IMR-90 (cell line): ENCODE data around the gene HSD3B1. TPM values are rescaled to one million over a fixed set of nuclear protein-coding genes. Genes with fewer than 3 reads are reported as not detected.

Experiments used
- ATAC-seq: fragments of 200-7000 bp; cut with Tn5 transposase; 2 replicates; pipeline ENCODE4 v1.9.1; 2020; ENCODE audit warnings: low read depth, mild to moderate bottlenecking, moderate library complexity
- BruUV-seq: library from RNA; stranded (reverse); fragments of 400-500 nt; replicated peaks from 2 replicates; lab custom pipeline; 2021; lab: Mats Ljungman, UMichigan
- CTCF ChIA-PET: fragments of 300-600 bp; formaldehyde crosslinking; extraction: SDS; loops from one replicate; lab custom pipeline; 2021; ENCODE audit warnings: antibody characterized with exemption; lab: Yijun Ruan, JAX
- POLR2A ChIA-PET: fragments of 300-600 bp; sonication (Branson Sonifier 250); formaldehyde crosslinking; loops from one replicate; lab custom pipeline; 2022; ENCODE audit warnings: antibody characterized with exemption; ENCODE audit not compliant: unreplicated experiment; lab: Charles Lee
- DNase-seq: peaks from one replicate; pipeline ENCODE4 v3.0.0; 2013
- H2AFZ ChIP-seq: replicated peaks from 2 replicates; pipeline ENCODE3; 2013; ENCODE audit warnings: low read length, mild to moderate bottlenecking; ENCODE audit not compliant: poor library complexity
- H2AK5ac ChIP-seq: 2 replicates; pipeline ENCODE4 v1.6.1; 2013; ENCODE audit warnings: low read depth, low read length, inconsistent platforms
- H2AK9ac ChIP-seq: replicated peaks from 2 replicates; pipeline ENCODE3; 2013; ENCODE audit warnings: mild to moderate bottlenecking, low read depth, low read length, moderate library complexity; ENCODE audit not compliant: poor library complexity
- H2BK120ac ChIP-seq: 2 replicates; pipeline ENCODE4 v1.6.1; 2013; ENCODE audit warnings: low read depth, low read length, inconsistent platforms
- H2BK15ac ChIP-seq: 3 replicates; pipeline ENCODE4 v1.6.1; 2013; ENCODE audit warnings: low read depth, low read length, inconsistent platforms
- H2BK20ac ChIP-seq: 2 replicates; pipeline ENCODE4 v1.6.1; 2013; ENCODE audit warnings: low read depth, mild to moderate bottlenecking, inconsistent platforms, low read length, moderate library complexity
- H2BK5ac ChIP-seq: 2 replicates; pipeline ENCODE4 v1.6.1; 2013; ENCODE audit warnings: mild to moderate bottlenecking, low read depth, low read length, inconsistent platforms; ENCODE audit not compliant: poor library complexity, severe bottlenecking
- H3K14ac ChIP-seq: replicated peaks from 2 replicates; pipeline ENCODE4 v1.6.1; 2013; ENCODE audit warnings: low read depth, low read length, inconsistent platforms
- H3K18ac ChIP-seq: 2 replicates; pipeline ENCODE4 v1.6.1; 2013; ENCODE audit warnings: low read depth, low read length, control low read depth
- H3K23ac ChIP-seq: 2 replicates; pipeline ENCODE4 v1.6.1; 2013; ENCODE audit warnings: low read depth, low read length, inconsistent platforms
- H3K27ac ChIP-seq: 2 replicates; pipeline ENCODE4 v1.5.1; 2013; ENCODE audit warnings: mild to moderate bottlenecking, control low read depth, low read length; ENCODE audit not compliant: insufficient read depth
- H3K27me3 ChIP-seq: 2 replicates; pipeline ENCODE4 v1.6.1; 2013; ENCODE audit warnings: low read length; ENCODE audit not compliant: control insufficient read depth, insufficient read depth
- H3K36me3 ChIP-seq: 2 replicates; pipeline ENCODE4 v1.6.1; 2013; ENCODE audit warnings: low read length, mixed read lengths; ENCODE audit not compliant: control insufficient read depth, insufficient read depth
- H3K4ac ChIP-seq: 2 replicates; pipeline ENCODE4 v1.6.1; 2013; ENCODE audit warnings: low read depth, low read length, inconsistent platforms
- H3K4me1 ChIP-seq: 2 replicates; pipeline ENCODE4 v1.6.1; 2013; ENCODE audit warnings: low read length, mixed read lengths; ENCODE audit not compliant: control insufficient read depth, insufficient read depth
- H3K4me2 ChIP-seq: 2 replicates; pipeline ENCODE4 v1.6.1; 2013; ENCODE audit warnings: low read depth, mild to moderate bottlenecking, control low read depth, low read length, moderate library complexity
- H3K4me3 ChIP-seq: 2 replicates; pipeline ENCODE4 v1.5.1; 2013; ENCODE audit warnings: low read depth, mild to moderate bottlenecking, control low read depth, low read length, moderate library complexity; ENCODE audit not compliant: insufficient read depth
- H3K56ac ChIP-seq: 2 replicates; pipeline ENCODE4 v1.6.1; 2013; ENCODE audit warnings: low read length, inconsistent platforms; ENCODE audit not compliant: insufficient read depth; ENCODE audit errors: extremely low read depth
- H3K79me1 ChIP-seq, 2 experiments: 2 replicates each; pipeline ENCODE4 v1.6.1; 2013; ENCODE audit warnings: low read length in 2 of 2, inconsistent platforms in 1 of 2, low read depth in 1 of 2
- H3K9ac ChIP-seq: 2 replicates; pipeline ENCODE4 v1.6.1; 2013; ENCODE audit warnings: low read depth, low read length, control low read depth
- H3K9me1 ChIP-seq: 2 replicates; pipeline ENCODE4 v1.6.1; 2013; ENCODE audit warnings: low read length, inconsistent platforms; ENCODE audit not compliant: insufficient read depth
- H3K9me3 ChIP-seq: 2 replicates; pipeline ENCODE4 v1.6.1; 2013; ENCODE audit warnings: low read length; ENCODE audit not compliant: control insufficient read depth, insufficient read depth
- H4K20me1 ChIP-seq: 2 replicates; pipeline ENCODE4 v1.6.1; 2013; ENCODE audit warnings: low read length, inconsistent platforms; ENCODE audit not compliant: insufficient read depth
- H4K5ac ChIP-seq: 2 replicates; pipeline ENCODE4 v1.6.1; 2013; ENCODE audit warnings: mild to moderate bottlenecking, low read depth, low read length, control low read depth
- H4K8ac ChIP-seq, 2 experiments: 2 replicates each; pipeline ENCODE4 v1.6.1; 2013; ENCODE audit warnings: low read depth in 2 of 2, low read length in 2 of 2, control low read depth in 1 of 2, inconsistent platforms in 1 of 2
- H4K91ac ChIP-seq: 2 replicates; pipeline ENCODE4 v1.6.1; 2013; ENCODE audit warnings: low read depth, low read length, inconsistent platforms; ENCODE audit not compliant: insufficient read depth
- BHLHE40 ChIP-seq: fragments of 150-350 bp; IDR thresholded peaks from 2 replicates; pipeline ENCODE4 v1.6.1; 2016; ENCODE audit warnings: mild to moderate bottlenecking, low read depth, low read length
- CEBPB ChIP-seq: IDR thresholded peaks from 2 replicates; pipeline ENCODE4 v1.6.1; 2012; ENCODE audit warnings: low read depth, low read length, improper control_type of control experiment
- CHD1 ChIP-seq: IDR thresholded peaks from 2 replicates; pipeline ENCODE4 v1.6.1; 2012; ENCODE audit warnings: low read depth, low read length, improper control_type of control experiment
- CTCF ChIP-seq: conservative IDR thresholded peaks from 2 replicates; pipeline ENCODE4 v1.5.1; 2012; ENCODE audit warnings: mild to moderate bottlenecking, low read depth, low read length, improper control_type of control experiment
- FOS ChIP-seq: fragments of 150-350 bp; IDR thresholded peaks from 2 replicates; pipeline ENCODE4 v1.6.1; 2016; ENCODE audit warnings: low read depth, low read length
- MAFK ChIP-seq: IDR thresholded peaks from 2 replicates; pipeline ENCODE4 v1.6.1; 2012; ENCODE audit warnings: low read depth, low read length, improper control_type of control experiment
- MAZ ChIP-seq: IDR thresholded peaks from 2 replicates; pipeline ENCODE4 v1.6.1; 2012; ENCODE audit warnings: low read depth, mild to moderate bottlenecking, low read length, improper control_type of control experiment, moderate library complexity, borderline replicate concordance
- MXI1 ChIP-seq: IDR thresholded peaks from 2 replicates; pipeline ENCODE4 v1.6.1; 2012; ENCODE audit warnings: low read depth, mild to moderate bottlenecking, low read length, moderate library complexity, borderline replicate concordance
- NFE2L2 ChIP-seq: fragments of 150-350 bp; IDR thresholded peaks from 2 replicates; pipeline ENCODE4 v1.6.1; 2016; ENCODE audit warnings: low read depth, mild to moderate bottlenecking, low read length
- POLR2A ChIP-seq: IDR thresholded peaks from 2 replicates; pipeline ENCODE4 v1.6.1; 2012; ENCODE audit warnings: mild to moderate bottlenecking, low read depth, low read length
- RAD21 ChIP-seq: IDR thresholded peaks from 2 replicates; pipeline ENCODE4 v1.6.1; 2012; ENCODE audit warnings: low read length, improper control_type of control experiment
- RCOR1 ChIP-seq: IDR thresholded peaks from 2 replicates; pipeline ENCODE4 v1.6.1; 2012; ENCODE audit warnings: mild to moderate bottlenecking, low read length, improper control_type of control experiment; ENCODE audit not compliant: insufficient replicate concordance
- RFX5 ChIP-seq: IDR thresholded peaks from 2 replicates; pipeline ENCODE4 v1.8.0; 2012; ENCODE audit warnings: low read depth, mild to moderate bottlenecking, low read length, moderate library complexity
- SMC3 ChIP-seq: fragments of 150-350 bp; IDR thresholded peaks from 2 replicates; pipeline ENCODE4 v1.6.1; 2016; ENCODE audit warnings: low read depth, mild to moderate bottlenecking, antibody characterized with exemption, low read length, moderate library complexity
- USF2 ChIP-seq: fragments of 150-350 bp; IDR thresholded peaks from 2 replicates; pipeline ENCODE4 v1.6.1; 2017; ENCODE audit warnings: mild to moderate bottlenecking, antibody characterized with exemption, low read length, low read depth
- WGBS, 2 experiments: methylation state at CpG; one replicate each; pipeline versions ENCODE4 v1.1.5 to v1.1.7; 2013; ENCODE audit warnings: missing lambda C conversion rate in 2 of 2; ENCODE audit not compliant: insufficient read length in 1 of 2; ENCODE audit errors: extremely low coverage in 2 of 2; 5-methylcytosine and 5-hydroxymethylcytosine counted together
- dilution Hi-C: fragments of 300-500 bp; cut with HindIII; formaldehyde crosslinking; loops from one replicate; pipeline ENCODE4 v1.14.3; 2018; ENCODE audit warnings: low sequenced_read_pairs; ENCODE audit not compliant: unreplicated experiment
- in situ Hi-C: fragments of 300-500 bp; cut with MboI; formaldehyde crosslinking; loops from 3 replicates; pipeline ENCODE4 v1.14.3; 2019; ENCODE audit warnings: low sequenced_read_pairs, inconsistent platforms, mixed read lengths
- intact Hi-C: fragments of 100-400 bp; cut with micrococcal nuclease; formaldehyde crosslinking; loops from 2 replicates; pipeline ENCODE4 v1.10.0; 2022
- polyA plus RNA-seq, 3 experiments: library from polyadenylated mRNA; depleted of rRNA; stranded (reverse); fragments of >200 nt; gene quantifications; 2 replicates each; pipeline ENCODE4 v1.2.3, GENCODE V29; 2012; ENCODE audit warnings: low replicate concordance in 1 of 3
- total RNA-seq: library from RNA; depleted of rRNA; stranded (reverse); fragments of >200 nt; gene quantifications from 2 replicates; pipeline ENCODE4 v1.2.3, GENCODE V29; 2012
- TF ChIP-seq, protein P1 (sequence below): fragments of 150-350 bp; IDR thresholded peaks from 2 replicates; pipeline ENCODE4 v1.6.1; 2016; ENCODE audit warnings: low read depth, mild to moderate bottlenecking, low read length, moderate library complexity, borderline replicate concordance

The HSD3B1 gene
- total and polyA plus RNA-seq, 2 of the 4 experiments (the other 2 are of a cell fraction), result not detected

- ChIA-PET POLR2A (no interaction called here), CTCF (no interaction called here)
- Histone ChIP-seq H3K36me3 (no peaks in the 10 kb centered on the region), H4K5ac (no peak overlapping the region), H3K27ac (no peak overlapping the region), H3K27me3 (no peaks in the 10 kb centered on the region), H2BK15ac (no peak overlapping the region), H2AK9ac (no peak overlapping the region), H4K20me1 (no peaks in the 10 kb centered on the region), H2AFZ (no peak overlapping the region), H3K4me3 (no peak overlapping the region), H3K4ac (no peak overlapping the region), H3K18ac (no peak overlapping the region), H3K4me1 (no peaks in the 10 kb centered on the region), H3K14ac (no peak overlapping the region), H4K91ac (no peak overlapping the region), H3K56ac (no peak overlapping the region), H2AK5ac (no peak overlapping the region), H3K9me1 (no peaks in the 10 kb centered on the region), H3K4me2 (no peak overlapping the region), H3K9ac (no peak overlapping the region), H2BK20ac (no peak overlapping the region), H3K23ac (no peak overlapping the region), H3K9me3 (no peaks in the 10 kb centered on the region), H2BK5ac (no peak overlapping the region), H3K79me1 (no peaks in the 10 kb centered on the region), H4K8ac (no peak overlapping the region), H2BK120ac (no peak overlapping the region)
- no peak for TF ChIP-seq RFX5
- TF ChIP-seq RAD21, result no peak
- no peak for TF ChIP-seq RCOR1
- TF ChIP-seq MAFK, result no peak
- no peak for TF ChIP-seq SMC3
- TF ChIP-seq FOS, result no peak
- TF ChIP-seq CTCF, result no peak
- no peak for TF ChIP-seq USF2
- TF ChIP-seq NFE2L2, result no peak
- TF ChIP-seq, protein P1, sequence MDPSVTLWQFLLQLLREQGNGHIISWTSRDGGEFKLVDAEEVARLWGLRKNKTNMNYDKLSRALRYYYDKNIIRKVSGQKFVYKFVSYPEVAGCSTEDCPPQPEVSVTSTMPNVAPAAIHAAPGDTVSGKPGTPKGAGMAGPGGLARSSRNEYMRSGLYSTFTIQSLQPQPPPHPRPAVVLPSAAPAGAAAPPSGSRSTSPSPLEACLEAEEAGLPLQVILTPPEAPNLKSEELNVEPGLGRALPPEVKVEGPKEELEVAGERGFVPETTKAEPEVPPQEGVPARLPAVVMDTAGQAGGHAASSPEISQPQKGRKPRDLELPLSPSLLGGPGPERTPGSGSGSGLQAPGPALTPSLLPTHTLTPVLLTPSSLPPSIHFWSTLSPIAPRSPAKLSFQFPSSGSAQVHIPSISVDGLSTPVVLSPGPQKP, result no peak
- no peak for TF ChIP-seq CEBPB
- TF ChIP-seq MAZ, result no peak
- no peak for TF ChIP-seq CHD1
- no peak for TF ChIP-seq POLR2A
- no peak for TF ChIP-seq BHLHE40
- TF ChIP-seq MXI1, result no peak
- intact Hi-C loops (no loop called here), in situ Hi-C loops (no loop called here), dilution Hi-C loops (no loop called here)
- WGBS, 2 experiments, result 67% methylated on average over 1 of the region's 1 CpG; no CpG with 5 or more reads in 1 of the 2 experiments
- no TSS peak for BruUV-seq
- DNase-seq (no peak), ATAC-seq (no peak)
These were observed 39.8 kb upstream of the HSD3B1 start for GRCh38 chr1:119467219-119467618.
